HG02870 (cell line): ENCODE data around the gene MARK1.

ENCODE experiments used
- ATAC-seq: cut with Tn5 transposase; IDR thresholded peaks from one replicate; pipeline ENCODE4 v1.9.1; 2021; ENCODE audit warnings: mild to moderate bottlenecking, moderate library complexity; ENCODE audit not compliant: unreplicated experiment

The MARK1 gene

DNA sequence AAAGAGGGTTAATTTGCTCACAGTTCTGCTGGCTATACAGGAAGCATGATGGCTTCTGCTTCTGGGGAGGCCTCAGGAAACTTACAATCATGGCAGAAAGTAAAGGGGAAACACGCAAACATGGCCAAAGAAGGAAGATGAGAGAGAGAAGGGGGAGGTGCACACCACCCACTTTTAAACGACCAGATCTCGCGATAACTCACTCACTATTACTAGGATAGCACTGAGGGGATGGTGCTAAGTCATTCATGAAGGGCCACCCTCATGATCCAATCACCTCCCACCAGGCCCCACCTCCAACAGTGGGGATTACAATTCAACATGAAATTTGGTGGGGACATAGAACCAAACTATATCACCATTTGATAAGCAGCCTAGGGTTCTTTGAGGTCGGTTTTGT is 159.9 kb downstream of the MARK1 start:
- ATAC-seq, result no peak

DNA sequence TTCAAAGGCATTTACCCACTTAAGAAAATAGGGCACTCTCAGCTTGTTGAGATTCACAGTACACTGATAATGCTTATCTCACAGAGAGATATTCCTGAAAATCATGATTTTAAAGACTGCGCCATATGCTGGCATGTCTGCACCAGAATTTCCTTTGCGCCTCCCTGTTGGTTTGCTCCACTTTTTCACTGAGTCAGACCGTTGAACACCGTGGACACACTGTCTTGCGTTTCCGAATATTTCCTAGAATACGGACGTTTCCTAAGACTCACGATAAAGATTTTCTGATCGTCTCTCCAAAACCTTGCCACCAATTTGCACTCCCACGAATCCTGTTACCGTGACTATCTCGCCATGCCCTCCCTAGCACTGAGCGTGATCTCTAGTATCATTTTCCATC is 161.7 kb downstream of the MARK1 start:
- ATAC-seq, result no peak

DNA sequence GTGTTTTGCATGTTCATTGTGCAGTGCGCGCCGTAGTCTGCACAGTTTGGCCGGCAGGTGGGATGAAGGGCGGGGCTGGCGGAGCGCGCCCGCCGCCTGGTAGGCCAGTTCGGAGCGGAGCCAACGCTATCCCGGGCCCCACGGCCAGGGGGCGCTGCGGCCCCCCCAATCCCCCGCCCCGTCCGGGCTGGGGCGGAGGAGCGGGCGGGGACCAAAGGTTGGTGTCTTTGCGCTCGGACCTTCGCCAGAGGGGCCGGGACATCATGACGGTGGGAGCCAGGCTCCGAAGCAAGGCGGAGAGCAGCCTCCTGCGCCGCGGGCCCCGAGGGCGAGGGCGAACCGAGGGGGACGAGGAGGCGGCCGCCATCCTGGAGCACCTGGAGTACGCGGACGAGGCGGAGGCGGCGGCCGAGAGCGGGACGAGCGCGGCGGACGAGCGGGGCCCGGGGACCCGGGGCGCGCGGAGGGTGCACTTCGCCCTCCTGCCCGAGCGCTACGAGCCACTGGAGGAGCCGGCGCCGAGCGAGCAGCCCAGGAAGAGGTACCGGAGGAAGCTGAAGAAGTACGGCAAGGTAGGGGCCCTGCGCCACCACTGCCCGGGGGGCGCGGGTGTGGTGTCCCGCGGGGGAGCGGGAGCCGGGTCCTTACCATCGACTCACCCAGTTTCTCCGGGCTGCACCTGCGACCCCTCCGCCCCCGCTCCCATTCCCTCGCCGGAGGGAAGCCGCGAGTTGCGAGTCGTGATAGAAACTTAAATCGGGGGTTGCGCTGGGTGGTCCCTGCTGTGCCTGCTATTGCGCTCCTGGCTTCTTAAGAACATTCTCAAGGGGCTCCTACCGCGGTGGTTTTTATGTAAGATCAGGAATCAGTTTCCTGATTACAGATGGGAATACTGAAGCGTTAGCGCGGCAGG is 162.5 kb downstream of the MARK1 start, which contains the start of gene C1orf115:
Gene C1orf115, plus strand, starts transcription at position 224 of the 913 bp plus-strand sequence. Its CDS starts 40 bp downstream, at position 264.
- peak; percentile 92 for ATAC-seq

DNA sequence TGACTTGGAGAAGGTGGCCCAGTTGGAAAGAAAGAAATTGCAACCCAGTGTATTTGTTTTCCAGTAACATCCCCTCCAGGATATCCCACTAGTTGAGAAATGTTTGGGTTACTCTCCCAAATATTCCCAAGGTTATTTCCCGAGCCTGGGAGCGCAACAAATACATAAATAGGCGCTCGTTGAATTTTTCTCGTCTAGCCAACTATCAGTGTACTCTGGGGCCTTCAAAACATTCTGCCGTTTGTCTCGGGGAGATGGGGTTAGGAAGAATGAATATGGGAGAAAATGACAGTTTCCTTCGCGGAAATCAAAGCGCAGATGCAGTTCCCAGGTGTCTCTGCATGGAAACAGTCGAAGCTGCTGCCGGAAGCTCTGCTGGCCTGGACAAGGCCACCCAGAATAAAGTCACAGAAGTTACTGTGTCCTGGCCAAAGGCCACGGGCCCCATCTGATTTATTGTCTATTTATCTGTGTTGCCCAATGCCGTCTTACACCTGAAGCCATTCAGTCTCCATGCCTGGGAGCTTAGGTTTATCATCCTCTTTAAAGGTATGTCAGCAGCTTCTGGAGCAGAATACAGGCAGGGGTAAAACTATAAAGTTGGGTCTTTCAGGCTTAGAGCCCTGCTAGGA is 163.2 kb downstream of the MARK1 start:
- ATAC-seq, result no peak

DNA sequence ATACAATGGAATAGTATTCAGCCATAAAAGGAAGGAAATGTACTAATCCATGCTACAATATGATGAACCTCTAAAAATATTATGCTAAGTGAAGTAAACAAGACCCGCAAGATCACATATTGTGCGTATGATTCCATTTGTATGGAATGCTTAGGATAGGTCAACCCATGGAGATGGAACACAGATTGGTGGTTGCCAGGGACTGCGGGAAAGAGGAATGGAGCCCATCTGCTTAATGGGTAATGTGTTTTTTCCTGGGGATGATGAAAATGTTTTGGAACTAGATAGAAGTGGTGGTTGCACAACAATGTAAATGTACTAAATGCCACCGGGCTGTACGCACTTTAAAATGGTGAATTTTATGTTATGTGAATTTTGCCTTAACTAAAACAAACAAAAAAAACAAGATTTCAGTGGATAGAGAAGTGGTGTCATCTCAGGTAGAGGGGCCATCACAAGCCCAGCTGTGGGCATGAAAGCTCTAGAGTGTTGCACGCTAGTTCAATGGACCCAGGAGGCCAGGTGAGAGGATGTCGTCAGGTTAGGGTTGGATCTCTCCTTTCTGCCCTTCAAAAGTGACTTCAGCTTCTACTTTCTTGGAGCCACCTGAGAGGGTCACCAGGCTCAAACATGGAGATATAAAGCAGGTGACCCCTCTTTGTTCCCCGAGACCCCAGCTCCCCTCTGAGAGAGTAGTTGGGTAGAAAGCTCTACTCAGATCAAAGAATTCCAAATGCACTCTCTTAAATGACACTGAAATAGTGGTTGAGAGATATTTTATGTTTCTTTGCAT is 164.7 kb downstream of the MARK1 start:
- no peak for ATAC-seq

DNA sequence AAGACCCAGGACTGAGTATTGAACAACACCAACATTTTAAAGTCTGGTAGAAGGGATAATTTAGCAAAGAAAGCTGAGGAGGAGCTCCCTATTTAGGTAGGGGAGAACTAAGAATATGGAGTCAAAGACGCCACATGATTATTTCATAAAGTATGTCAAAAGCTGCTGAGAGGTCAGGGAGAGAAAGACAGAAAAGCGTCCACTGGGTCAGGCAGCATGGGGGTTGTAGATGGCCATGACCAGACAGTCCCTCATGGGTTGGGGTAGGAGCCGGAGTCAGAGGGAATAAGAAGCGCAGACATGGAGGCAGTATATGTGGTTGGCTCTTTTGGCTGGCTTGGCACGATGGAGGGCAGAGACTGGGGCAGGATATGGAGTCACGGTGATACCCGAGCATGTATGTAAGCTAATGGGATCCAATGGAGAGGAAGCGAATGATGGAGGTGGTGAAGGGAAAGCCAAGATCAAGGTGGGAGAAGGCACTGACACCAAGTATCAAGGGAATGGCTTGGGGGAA is 167.0 kb downstream of the MARK1 start:
- ATAC-seq, result no peak

DNA sequence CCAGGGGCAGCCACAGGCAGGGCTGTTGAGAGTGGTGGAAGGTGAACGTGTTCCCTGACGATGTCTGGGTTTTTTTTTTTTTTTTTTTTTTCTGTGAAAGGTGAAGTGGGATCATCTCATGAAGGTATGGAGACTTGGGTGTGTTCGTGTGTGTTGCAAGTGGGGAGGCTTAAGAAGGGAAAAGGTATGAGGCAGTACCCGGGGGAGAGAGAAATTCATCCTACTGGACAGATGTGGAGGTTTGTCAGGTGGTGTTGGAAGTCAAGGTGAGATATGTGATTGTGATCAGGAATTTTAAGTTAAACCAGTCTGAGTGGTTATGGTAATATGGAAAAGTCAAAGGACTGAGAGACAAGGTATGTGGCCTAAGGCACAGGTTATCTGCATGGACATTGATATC is 167.5 kb downstream of the MARK1 start:
- no peak for ATAC-seq

DNA sequence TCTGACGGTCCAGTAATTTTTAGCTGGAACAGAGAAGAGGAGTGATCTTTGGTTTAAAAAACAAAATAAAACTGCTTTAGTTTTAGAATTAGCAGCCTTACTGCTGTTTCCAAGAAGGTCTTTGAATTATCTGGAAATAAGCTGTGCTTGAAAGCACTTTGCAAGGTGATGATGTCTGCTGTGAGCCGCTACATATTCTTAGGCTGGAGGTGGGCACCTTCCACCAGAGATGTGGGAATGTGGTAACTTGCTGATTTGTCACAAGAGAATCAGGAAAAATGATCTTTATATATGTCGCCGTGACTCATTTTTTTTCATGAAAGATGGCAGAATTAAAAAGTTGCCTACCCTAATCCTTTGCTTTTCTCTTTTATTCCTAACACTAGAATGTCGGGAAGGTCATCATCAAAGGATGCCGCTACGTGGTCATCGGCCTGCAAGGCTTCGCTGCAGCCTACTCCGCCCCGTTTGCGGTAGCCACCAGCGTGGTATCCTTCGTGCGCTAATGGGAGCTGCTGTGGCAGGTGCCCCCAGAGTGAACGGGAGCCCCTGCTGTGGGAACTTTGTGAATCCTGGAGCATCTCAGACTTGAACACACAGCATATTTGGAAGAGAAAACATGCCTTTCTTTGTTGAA is 168.4 kb downstream of the MARK1 start:
- ATAC-seq, result no peak

DNA sequence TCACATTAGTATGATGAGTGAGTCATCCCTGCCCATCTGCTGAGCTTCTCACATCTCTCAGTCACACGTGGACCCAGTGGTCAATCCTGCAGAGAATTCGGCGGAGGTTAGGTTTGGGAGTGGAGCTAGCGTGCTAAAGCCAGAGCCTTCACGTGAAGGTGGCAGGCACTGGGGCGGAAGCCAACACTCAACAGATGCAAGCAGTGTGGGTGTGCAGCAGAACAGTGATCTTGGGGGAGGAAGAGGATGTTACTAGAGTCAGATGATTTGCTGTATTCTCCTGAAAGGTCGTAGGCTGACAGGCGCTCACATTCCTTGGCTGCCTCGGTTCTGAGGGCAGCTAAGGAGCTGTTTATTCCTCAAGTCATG is 168.9 kb downstream of the MARK1 start:
- ATAC-seq, result no peak

DNA sequence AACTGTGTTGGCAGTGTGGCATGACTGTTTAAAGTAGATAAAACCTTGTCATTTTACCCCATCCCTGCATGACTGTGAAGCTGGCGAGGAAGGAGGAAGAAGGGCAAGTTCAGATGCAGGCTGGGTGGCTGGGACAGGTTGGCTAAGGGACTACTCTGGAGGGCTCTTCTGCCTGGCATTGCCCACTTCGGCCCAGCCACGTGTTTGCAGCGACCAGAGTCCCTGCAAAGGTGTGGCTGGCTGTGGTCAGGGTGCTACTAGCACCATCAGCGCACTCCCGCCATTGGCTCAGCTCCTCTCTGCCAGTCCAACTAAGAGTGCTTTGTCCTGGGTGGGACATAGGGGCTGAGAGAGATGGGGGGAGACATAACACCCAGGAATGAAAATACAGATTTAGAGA is 169.4 kb downstream of the MARK1 start:
- no peak for ATAC-seq

DNA sequence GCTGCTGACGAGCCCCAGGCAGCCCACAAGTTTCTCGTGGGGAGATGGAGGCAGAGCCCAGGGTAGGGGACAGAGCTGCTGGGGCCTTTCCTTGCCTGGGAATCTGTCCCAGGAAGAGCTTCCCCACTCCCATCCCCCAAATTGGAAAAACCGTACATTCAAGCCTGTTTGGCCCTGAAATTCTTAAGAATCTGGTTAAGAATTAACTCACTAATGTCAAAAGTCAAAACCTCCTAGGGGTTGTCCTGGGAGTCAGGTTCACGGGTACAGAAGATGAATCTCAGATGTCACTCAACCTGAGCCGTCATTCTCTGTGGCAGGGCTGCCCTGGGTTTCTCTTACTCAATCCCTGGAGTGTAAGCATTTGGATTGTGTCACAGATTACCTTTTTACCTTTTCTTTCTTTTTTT is 170.7 kb downstream of the MARK1 start:
- no peak for ATAC-seq

DNA sequence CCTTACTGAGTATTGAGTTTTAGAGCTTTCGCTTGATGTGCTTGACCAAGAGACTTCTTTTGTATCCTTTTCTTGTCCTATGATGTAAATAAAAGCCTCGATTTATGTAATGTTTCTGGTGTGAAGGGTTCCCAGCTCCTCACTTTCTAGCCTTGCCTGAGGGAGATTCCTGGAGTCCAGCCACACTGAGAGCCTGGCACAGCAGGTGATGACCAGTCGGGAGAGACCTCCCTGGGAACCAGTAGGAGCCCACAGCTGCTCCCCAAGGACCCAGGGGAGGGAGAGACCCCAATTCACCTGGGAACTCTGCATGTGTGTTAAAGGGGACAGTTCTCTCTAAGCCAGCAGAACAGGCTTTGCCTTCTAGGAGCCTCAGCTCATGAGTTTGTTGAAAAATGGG is 171.1 kb downstream of the MARK1 start:
- no peak for ATAC-seq

DNA sequence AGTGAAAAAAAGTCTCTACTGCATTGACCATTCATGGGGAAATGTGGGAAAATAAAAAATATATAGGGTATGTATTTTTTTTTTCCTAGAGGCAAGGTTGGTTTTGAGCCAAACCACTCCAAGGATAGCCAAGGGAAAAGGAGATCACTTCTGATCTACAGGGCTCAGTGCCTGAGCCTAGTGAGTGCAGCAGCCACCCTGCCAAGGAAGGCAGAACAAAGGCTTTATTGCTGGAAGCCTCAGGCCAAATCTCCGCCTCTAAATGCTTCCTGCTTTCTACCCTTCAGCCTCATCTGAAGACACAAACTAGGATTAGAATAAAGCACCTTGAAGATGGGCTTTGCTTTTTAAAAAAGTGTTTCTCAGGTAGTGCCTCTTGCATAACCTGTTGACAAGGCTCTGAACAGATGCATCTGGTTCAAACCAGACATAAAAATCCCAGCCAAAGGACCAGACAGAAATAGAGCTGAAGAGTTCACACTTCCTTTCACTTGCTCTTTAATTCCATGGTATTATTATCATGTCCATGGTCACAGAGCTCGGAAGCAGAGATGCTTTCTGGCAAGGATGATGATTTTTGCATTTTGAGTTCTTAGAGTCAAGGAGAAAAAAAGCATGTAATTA is 172.7 kb downstream of the MARK1 start:
- ATAC-seq, result no peak

DNA sequence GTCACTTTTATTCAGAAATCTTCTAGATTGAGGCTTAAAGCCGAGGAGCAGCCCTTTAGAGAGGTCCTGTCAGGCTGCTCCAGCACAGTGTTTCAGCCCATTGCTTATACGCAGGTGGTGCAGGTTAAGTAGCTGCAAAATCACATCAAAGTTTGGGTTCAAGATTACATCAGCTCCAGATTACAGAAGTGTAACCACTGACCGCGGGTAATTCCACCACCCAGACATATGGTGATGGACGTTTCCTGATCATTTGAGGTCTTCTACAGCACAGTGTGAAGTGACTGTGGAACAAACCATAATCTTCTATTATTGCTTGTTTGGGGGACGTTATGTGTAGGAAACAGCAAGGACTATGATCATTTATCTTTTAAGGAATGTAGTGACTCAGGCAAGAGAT is 174.0 kb downstream of the MARK1 start:
- ATAC-seq, result no peak

DNA sequence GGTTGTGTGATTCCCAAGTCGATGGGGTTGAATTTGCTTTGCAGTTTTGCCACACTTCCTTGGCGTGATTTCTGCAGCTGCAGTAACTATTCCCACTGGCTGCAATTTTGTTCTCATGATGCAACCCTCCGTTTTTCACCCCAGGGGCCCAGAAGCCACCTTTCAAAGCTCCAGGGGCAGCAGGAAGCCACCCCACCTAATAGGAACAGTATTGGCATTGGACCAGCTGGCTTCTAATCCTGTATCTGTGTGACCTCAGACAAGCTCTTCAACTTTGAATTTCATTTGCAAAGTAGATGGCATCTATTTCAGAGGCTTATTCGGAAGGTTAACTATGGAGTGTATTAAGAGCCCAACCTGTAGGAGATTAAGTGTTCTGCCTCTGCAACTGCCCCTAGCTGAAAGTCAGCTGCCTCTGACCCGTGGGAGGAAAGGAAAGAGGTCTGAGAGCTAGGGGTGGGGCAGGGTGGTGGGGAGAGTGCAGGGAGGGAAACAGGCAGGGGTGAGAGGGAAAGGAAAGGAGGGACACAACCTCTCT is 174.9 kb downstream of the MARK1 start:
- no peak for ATAC-seq

DNA sequence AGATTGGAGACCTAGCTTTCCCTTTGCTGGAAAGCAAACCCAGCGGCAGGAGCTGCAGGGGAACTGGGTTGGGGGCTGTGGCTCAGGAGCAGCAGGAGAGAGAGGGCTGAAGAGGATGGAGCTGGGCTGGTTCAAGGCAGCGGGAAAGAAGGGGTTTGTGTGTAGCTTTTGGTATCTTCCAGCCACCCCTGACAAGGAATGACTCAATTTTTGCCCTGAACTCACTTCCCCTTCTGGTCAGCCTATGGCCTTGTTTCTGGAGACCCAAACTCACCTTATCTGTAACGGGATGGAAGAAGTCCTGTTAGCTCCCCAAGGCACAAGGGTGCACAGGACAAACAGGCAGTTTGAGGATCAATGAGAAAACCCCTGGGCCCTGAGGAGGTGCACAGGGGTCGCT is 175.4 kb downstream of the MARK1 start:
- no peak for ATAC-seq

DNA sequence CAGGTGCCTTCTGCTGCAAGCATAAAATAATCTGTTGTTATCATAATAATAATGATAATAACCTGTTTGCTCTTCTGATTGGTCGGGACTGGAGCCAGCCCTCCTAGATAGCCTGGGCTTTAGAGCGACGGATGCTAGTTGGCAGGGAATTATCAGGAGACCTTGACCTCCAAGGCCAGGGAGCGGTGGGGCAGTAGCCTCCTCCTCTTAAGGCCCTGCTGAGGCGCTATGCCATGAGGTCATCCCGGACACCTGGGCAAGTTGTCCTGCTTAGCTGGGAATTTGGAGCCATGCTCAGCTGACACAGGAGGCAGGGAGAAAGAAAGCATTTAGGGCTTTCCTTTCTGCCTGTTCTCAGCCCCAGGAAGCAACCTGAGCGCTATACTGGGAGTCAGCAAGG is 177.8 kb downstream of the MARK1 start:
- ATAC-seq, result no peak

DNA sequence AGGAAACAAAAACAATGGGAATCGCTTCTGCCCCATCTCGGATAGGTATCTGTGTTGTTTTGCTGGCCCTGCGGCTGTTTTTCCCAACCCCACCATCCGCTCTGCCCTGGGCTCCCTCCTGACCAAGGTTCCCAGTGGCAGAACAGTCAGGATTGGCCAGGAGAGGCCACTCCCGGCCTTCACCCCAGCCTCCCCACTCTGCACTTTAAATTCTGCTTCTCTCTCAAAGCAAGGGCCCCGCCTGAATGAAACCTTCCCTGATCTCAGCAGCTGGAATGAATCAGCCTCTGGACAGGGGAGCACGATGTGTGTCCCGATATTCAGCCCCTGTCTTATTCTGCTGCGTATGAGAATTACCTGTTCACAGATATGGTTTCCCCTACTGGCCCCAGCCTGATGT is 178.5 kb downstream of the MARK1 start:
- no peak for ATAC-seq

DNA sequence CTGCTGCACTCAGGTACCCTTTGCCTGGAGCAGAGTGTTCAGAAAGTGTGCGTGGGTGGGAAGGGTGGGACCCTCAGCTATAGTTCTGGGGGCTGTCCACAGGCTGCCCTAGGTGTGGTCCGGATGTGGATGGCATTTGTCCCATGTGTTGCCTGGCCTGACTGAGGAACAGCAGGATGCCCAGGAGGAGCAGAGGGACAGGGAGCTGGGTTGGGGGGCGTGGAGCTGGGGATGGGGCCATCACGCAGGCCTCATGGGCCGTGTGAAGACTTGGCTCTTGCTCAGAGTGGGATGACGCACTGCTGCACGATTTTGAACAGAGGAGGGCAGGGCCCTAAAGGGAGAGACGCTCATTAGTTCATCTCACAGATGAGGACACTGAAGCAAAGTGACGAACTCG is 179.2 kb downstream of the MARK1 start:
- ATAC-seq, result no peak

DNA sequence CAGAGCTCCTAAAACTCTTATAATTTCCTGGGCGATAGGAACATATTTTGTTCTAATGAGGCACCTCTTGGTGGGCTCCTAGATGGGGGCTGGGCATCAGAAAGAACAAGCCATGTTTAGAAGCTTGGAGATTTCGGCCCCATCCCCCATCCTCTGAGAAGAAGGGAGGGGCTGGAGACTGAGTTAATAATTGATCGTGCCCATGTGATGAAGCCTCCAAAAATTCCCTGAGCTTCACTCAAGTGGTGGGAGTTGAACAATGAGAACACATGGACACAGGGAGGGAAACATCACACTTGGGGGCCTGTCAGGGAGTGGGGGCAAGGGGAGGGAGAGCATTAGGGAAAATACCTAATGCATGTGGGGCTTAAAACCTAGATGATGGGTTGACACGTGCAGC is 180.3 kb downstream of the MARK1 start:
- ATAC-seq, result no peak
